H9 (cell line): ENCODE results near the gene SPECC1. TPM values are rescaled to one million over a fixed set of nuclear protein-coding genes. Genes with fewer than 3 reads are reported as not detected.

Experiments
- DNase-seq: peaks from one replicate; pipeline ENCODE4 v3.0.0-alpha.2; 2017
- H2AFZ ChIP-seq: one replicate; pipeline ENCODE4 v1.6.1; 2013; ENCODE audit warnings: mild to moderate bottlenecking, low read length, control low read depth, moderate library complexity
- H2AK5ac ChIP-seq: 2 replicates; pipeline ENCODE4 v1.6.1; 2013; ENCODE audit warnings: low read length, control low read depth, mixed read lengths; ENCODE audit not compliant: insufficient read length
- H2BK120ac ChIP-seq: one replicate; pipeline ENCODE4 v1.6.1; 2013; ENCODE audit warnings: low read depth, mild to moderate bottlenecking, low read length, control low read depth, inconsistent platforms; ENCODE audit not compliant: poor library complexity, severe bottlenecking
- H2BK12ac ChIP-seq: 2 replicates; pipeline ENCODE4 v1.6.1; 2013; ENCODE audit warnings: low read length, control low read depth, mixed read lengths, low read depth; ENCODE audit not compliant: insufficient read length
- H2BK15ac ChIP-seq: 2 replicates; pipeline ENCODE4 v1.6.1; 2013; ENCODE audit warnings: low read depth, low read length, control low read depth
- H2BK20ac ChIP-seq: one replicate; pipeline ENCODE4 v1.6.1; 2013; ENCODE audit warnings: low read depth, mild to moderate bottlenecking, low read length, control low read depth, inconsistent platforms; ENCODE audit not compliant: poor library complexity, severe bottlenecking
- H2BK5ac ChIP-seq: 2 replicates; pipeline ENCODE4 v1.6.1; 2013; ENCODE audit warnings: low read length, control low read depth, mixed read lengths; ENCODE audit not compliant: insufficient read length
- H3K14ac ChIP-seq: 2 replicates; pipeline ENCODE4 v1.6.1; 2013; ENCODE audit warnings: low read length, control low read depth; ENCODE audit not compliant: insufficient read depth
- H3K18ac ChIP-seq: 2 replicates; pipeline ENCODE4 v1.6.1; 2013; ENCODE audit warnings: low read depth, mild to moderate bottlenecking, mixed read lengths, low read length, control low read depth; ENCODE audit not compliant: insufficient read length
- H3K23ac ChIP-seq: 2 replicates; pipeline ENCODE4 v1.6.1; 2013; ENCODE audit warnings: low read length, control low read depth, mixed read lengths, low read depth; ENCODE audit not compliant: insufficient read length
- H3K23me2 ChIP-seq: 2 replicates; pipeline ENCODE4 v1.6.1; 2013; ENCODE audit warnings: low read depth, mild to moderate bottlenecking, mixed read lengths, low read length, control low read depth; ENCODE audit not compliant: insufficient read length, poor library complexity, severe bottlenecking
- H3K27ac ChIP-seq: 2 replicates; pipeline ENCODE4 v1.5.1; 2013; ENCODE audit warnings: low read length, control low read depth, mixed read lengths, low read depth; ENCODE audit not compliant: insufficient read length
- H3K27me3 ChIP-seq: 2 replicates; pipeline ENCODE4 v1.6.1; 2013; ENCODE audit warnings: low read length, control low read depth, inconsistent platforms; ENCODE audit not compliant: insufficient read depth
- H3K4ac ChIP-seq: 2 replicates; pipeline ENCODE4 v1.6.1; 2013; ENCODE audit warnings: low read depth, mild to moderate bottlenecking, control low read depth, inconsistent platforms, low read length, moderate library complexity
- H3K4me1 ChIP-seq: 2 replicates; pipeline ENCODE4 v1.6.1; 2013; ENCODE audit warnings: low read length, control low read depth, inconsistent platforms; ENCODE audit not compliant: insufficient read depth
- H3K4me2 ChIP-seq: 2 replicates; pipeline ENCODE4 v1.6.1; 2013; ENCODE audit warnings: low read length, control low read depth, mixed read lengths; ENCODE audit not compliant: insufficient read length, insufficient read depth
- H3K56ac ChIP-seq: 2 replicates; pipeline ENCODE4 v1.6.1; 2013; ENCODE audit warnings: low read depth, mild to moderate bottlenecking, mixed read lengths, low read length, control low read depth; ENCODE audit not compliant: insufficient read length
- H3K79me1 ChIP-seq: 2 replicates; pipeline ENCODE4 v1.6.1; 2013; ENCODE audit warnings: low read depth, mild to moderate bottlenecking, moderate library complexity, low read length, control low read depth, inconsistent platforms; ENCODE audit not compliant: insufficient read depth, poor library complexity, severe bottlenecking
- H3K79me2 ChIP-seq: 2 replicates; pipeline ENCODE4 v1.6.1; 2013; ENCODE audit warnings: low read length, control low read depth, inconsistent platforms; ENCODE audit not compliant: insufficient read depth
- H3K9ac ChIP-seq: 2 replicates; pipeline ENCODE4 v1.6.1; 2013; ENCODE audit warnings: low read length, control low read depth, mixed read lengths; ENCODE audit not compliant: insufficient read length; ENCODE audit errors: extremely low read depth
- H3K9me3 ChIP-seq: one replicate; pipeline ENCODE4 v1.6.1; 2013; ENCODE audit warnings: low read depth, low read length, inconsistent platforms; ENCODE audit not compliant: control insufficient read depth
- H3T11ph ChIP-seq: one replicate; pipeline ENCODE4 v1.6.1; 2013; ENCODE audit warnings: mild to moderate bottlenecking, low read length, control low read depth, inconsistent platforms
- H4K20me1 ChIP-seq: one replicate; pipeline ENCODE4 v1.6.1; 2013; ENCODE audit not compliant: control insufficient read depth, insufficient read length, insufficient read depth
- H4K5ac ChIP-seq: 2 replicates; pipeline ENCODE4 v1.6.1; 2013; ENCODE audit warnings: low read depth, mild to moderate bottlenecking, mixed read lengths, low read length, control low read depth; ENCODE audit not compliant: insufficient read length
- H4K8ac ChIP-seq: replicated peaks from 2 replicates; pipeline ENCODE4 v1.6.1; 2013; ENCODE audit warnings: low read length, control low read depth, mixed read lengths, low read depth; ENCODE audit not compliant: insufficient read length
- H4K91ac ChIP-seq: 2 replicates; pipeline ENCODE4 v1.6.1; 2013; ENCODE audit warnings: low read depth, mild to moderate bottlenecking, moderate library complexity, mixed read lengths, low read length, control low read depth; ENCODE audit not compliant: insufficient read length
- H3K27ac Mint-ChIP-seq, 3 experiments: 2 replicates in 2 of 3; 3 replicates in 1 of 3; pipeline ENCODE4 v1.8.0; 2020 to 2021; ENCODE audit warnings: mixed read lengths in 3 of 3, mild to moderate bottlenecking in 1 of 3, moderate library complexity in 1 of 3
- H3K27me3 Mint-ChIP-seq: 2 replicates; pipeline ENCODE4 v1.8.0; 2021; ENCODE audit warnings: low read depth, mild to moderate bottlenecking, moderate library complexity, mixed read lengths
- H3K36me3 Mint-ChIP-seq, 3 experiments: 2 replicates in 2 of 3; 3 replicates in 1 of 3; pipeline ENCODE4 v1.8.0; 2020 to 2021; ENCODE audit warnings: low read depth in 3 of 3, mixed read lengths in 3 of 3; ENCODE audit not compliant: insufficient read depth in 1 of 3
- H3K4me1 Mint-ChIP-seq, 2 experiments: 2 replicates each; pipeline ENCODE4 v1.8.0; 2020; ENCODE audit warnings: mixed read lengths in 2 of 2
- H3K4me3 Mint-ChIP-seq, 2 experiments: 2 replicates in 1 of 2; 3 replicates in 1 of 2; pipeline ENCODE4 v1.8.0; 2020 to 2021; ENCODE audit warnings: mild to moderate bottlenecking in 2 of 2, mixed read lengths in 2 of 2, moderate library complexity in 1 of 2
- H3K9me3 Mint-ChIP-seq, 2 experiments: 2 replicates in 1 of 2; 3 replicates in 1 of 2; pipeline ENCODE4 v1.8.0; 2020; ENCODE audit warnings: mild to moderate bottlenecking in 2 of 2, mixed read lengths in 2 of 2, moderate library complexity in 1 of 2
- CTCF ChIP-seq: fragments of 200-600 bp; sonication (generic); conservative IDR thresholded peaks from 3 replicates; pipeline ENCODE4 v1.8.0; 2021; ENCODE audit warnings: antibody characterized with exemption, mild to moderate bottlenecking
- WGBS: extraction: QIAGEN DNeasy Blood & Tissue Kit; methylation state at CpG from one replicate; pipeline ENCODE4 v1.1.7; 2013; ENCODE audit warnings: missing lambda C conversion rate, low lambda C conversion rate, mixed read lengths; ENCODE audit not compliant: insufficient read length; ENCODE audit errors: extremely low coverage; 5-methylcytosine and 5-hydroxymethylcytosine counted together
- total RNA-seq: library from RNA; stranded (reverse); gene quantifications from 2 replicates; pipeline ENCODE4 v1.2.1, GENCODE V29; 2021

Gene SPECC1
- total RNA-seq, 1 experiment from 2014 or later, result 65.7 TPM

DNA sequence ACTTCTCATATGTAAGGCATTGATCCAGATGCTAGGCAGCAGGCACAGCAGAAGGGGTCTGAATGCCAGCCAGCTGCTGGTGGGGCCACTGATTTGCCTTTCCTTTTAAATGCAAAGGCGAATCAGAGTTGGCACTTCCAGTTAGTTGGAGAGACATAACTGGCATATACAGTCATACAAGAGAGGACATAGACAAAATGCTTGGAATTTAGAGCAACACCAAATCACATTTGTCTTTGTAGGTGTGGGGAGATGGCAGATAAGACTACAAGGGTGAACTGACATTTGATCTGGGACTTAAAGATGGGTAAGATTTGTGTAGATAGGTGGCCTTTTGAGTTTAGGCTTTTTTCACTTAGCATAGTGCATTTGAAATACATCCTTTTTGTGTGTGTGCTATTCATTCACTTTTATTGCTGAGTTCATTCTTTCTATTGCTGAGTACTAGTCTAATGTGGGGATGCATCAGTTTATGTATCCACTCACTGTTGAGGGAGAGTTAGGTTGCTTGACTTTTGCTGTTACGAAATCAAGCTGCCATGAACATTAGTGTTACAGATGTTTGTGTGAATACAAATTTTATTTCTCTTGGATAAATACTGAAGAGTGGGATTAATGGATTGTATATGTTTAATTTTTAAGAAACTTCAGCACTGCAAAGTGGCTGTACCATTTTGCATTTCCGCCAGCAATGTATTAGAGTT is 74.1 kb downstream of the SPECC1 start:
- H3K23me2 ChIP-seq, result no peaks in the 10 kb centered on the region
- no peaks in the 10 kb centered on the region for H3K36me3 Mint-ChIP-seq
- H2AK5ac ChIP-seq, result no peak overlapping the region
- peaks cover 34 to 42% of the 10 kb centered on the region in 2 experiments for H3K4me1 Mint-ChIP-seq
- H3K79me1 ChIP-seq, result no peaks in the 10 kb centered on the region
- DNase-seq, result no peak
- H3K4me1 ChIP-seq, result no peaks in the 10 kb centered on the region
- H3K4ac ChIP-seq, result no peak overlapping the region
- no peak overlapping the region for H3K27ac Mint-ChIP-seq
- no peaks in the 10 kb centered on the region for H3K27me3 Mint-ChIP-seq
- H3K79me2 ChIP-seq, result no peaks in the 10 kb centered on the region
- no peaks in the 10 kb centered on the region for H3K9me3 Mint-ChIP-seq
- H4K5ac ChIP-seq, result no peak overlapping the region
- TF ChIP-seq CTCF, result no peak
- H3K27me3 ChIP-seq, result no peaks in the 10 kb centered on the region
- H3K14ac ChIP-seq, result no peak overlapping the region
- no peak overlapping the region for H3T11ph ChIP-seq
- H2BK120ac ChIP-seq, result no peak overlapping the region
- no peak overlapping the region for H3K27ac ChIP-seq
- no peak overlapping the region for H2BK5ac ChIP-seq
- H2BK12ac ChIP-seq, result no peak overlapping the region
- no peak overlapping the region for H2AFZ ChIP-seq
- H3K9me3 ChIP-seq, result no peaks in the 10 kb centered on the region
- H4K91ac ChIP-seq, result no peak overlapping the region
- H3K4me3 Mint-ChIP-seq, result no peak overlapping the region
- H3K4me2 ChIP-seq, result no peak overlapping the region
- WGBS, result no CpG with 5 or more reads among the region's 3 CpGs
- no peak overlapping the region for H3K56ac ChIP-seq
- no peak overlapping the region for H3K23ac ChIP-seq
- no peak overlapping the region for H4K8ac ChIP-seq
- H2BK20ac ChIP-seq, result no peak overlapping the region
- no peak overlapping the region for H3K9ac ChIP-seq
- H2BK15ac ChIP-seq, result no peak overlapping the region
- no peak overlapping the region for H3K18ac ChIP-seq
- H4K20me1 ChIP-seq, result no peaks in the 10 kb centered on the region
